Nephron (organoid): ENCODE data around the gene CDV3.
A peak's percentile ranks its signal among the peaks of the same experiment; 100 is the strongest.

Experiments
- H3K27ac Mint-ChIP-seq, 3 experiments: 2 replicates each; pipeline ENCODE4 v1.8.0; 2020; ENCODE audit warnings: mixed read lengths in 3 of 3, mild to moderate bottlenecking in 2 of 3, moderate library complexity in 1 of 3
- H3K27me3 Mint-ChIP-seq: 2 replicates; pipeline ENCODE4 v1.8.0; 2021; ENCODE audit warnings: low read depth, mild to moderate bottlenecking, moderate library complexity, mixed read lengths
- H3K36me3 Mint-ChIP-seq: 2 replicates; pipeline ENCODE4 v1.8.0; 2020; ENCODE audit warnings: low read depth, mixed read lengths
- H3K4me1 Mint-ChIP-seq: 2 replicates; pipeline ENCODE4 v1.8.0; 2020; ENCODE audit warnings: mixed read lengths
- H3K4me3 Mint-ChIP-seq, 3 experiments: 2 replicates each; pipeline ENCODE4 v1.8.0; 2020; ENCODE audit warnings: mild to moderate bottlenecking in 3 of 3, mixed read lengths in 3 of 3, moderate library complexity in 2 of 3
- H3K9me3 Mint-ChIP-seq: 2 replicates; pipeline ENCODE4 v1.8.0; 2020; ENCODE audit warnings: mixed read lengths
- TF ChIP-seq, protein P1 (sequence below), 3 experiments: fragments of 200-600 bp; sonication (generic); IDR thresholded peaks; one replicate each; pipeline ENCODE4 v1.5.0; 2021; ENCODE audit warnings: antibody characterized with exemption in 3 of 3; ENCODE audit not compliant: unreplicated experiment in 3 of 3

CDV3 gene

DNA sequence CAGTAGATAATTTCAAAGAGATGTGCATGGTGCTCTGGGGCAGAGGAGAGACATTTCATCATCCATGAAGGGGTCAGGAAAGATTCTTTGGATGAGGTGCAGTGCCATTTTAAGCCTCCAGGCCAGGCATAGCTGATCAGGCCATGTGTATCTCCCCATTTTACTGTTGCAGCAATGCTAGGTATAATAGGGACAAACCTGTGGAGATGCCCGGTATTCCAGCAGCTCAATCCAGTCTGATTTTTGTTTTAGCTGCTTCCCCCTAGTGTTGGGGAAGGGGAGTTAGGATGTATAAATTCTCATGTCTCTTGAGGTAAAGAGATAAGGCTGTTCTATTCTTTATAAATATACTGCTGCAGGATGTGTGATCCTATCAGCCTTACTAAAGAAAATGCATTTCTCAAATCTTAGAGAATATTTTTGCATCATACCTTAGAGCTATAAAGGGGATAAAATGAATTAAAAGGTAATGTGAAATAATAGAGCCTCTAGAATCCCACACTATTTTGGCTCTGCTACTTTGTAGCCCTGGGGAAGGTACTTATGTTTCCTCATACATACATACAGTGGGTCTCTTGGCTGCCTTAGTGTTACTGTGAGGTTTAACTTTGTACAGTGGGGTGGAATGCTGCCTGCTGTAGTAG is 5.2 kb downstream of the CDV3 start:
- Mint-ChIP-seq H3K27ac (no peak overlapping the region), H3K27me3 (no peaks in the 10 kb centered on the region), H3K9me3 (no peaks in the 10 kb centered on the region), H3K4me1 (peaks cover 39% of the 10 kb centered on the region), H3K36me3 (peaks cover 55% of the 10 kb centered on the region), H3K4me3 (peak overlapping the region in 2 of 3 experiments; percentile 65 to 77)
- TF ChIP-seq, protein P1, sequence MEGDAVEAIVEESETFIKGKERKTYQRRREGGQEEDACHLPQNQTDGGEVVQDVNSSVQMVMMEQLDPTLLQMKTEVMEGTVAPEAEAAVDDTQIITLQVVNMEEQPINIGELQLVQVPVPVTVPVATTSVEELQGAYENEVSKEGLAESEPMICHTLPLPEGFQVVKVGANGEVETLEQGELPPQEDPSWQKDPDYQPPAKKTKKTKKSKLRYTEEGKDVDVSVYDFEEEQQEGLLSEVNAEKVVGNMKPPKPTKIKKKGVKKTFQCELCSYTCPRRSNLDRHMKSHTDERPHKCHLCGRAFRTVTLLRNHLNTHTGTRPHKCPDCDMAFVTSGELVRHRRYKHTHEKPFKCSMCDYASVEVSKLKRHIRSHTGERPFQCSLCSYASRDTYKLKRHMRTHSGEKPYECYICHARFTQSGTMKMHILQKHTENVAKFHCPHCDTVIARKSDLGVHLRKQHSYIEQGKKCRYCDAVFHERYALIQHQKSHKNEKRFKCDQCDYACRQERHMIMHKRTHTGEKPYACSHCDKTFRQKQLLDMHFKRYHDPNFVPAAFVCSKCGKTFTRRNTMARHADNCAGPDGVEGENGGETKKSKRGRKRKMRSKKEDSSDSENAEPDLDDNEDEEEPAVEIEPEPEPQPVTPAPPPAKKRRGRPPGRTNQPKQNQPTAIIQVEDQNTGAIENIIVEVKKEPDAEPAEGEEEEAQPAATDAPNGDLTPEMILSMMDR (IDR thresholded peaks at IDR 0.05; ENCODE audit: unreplicated experiment in 3 of 3): peak; percentile 51 to 67 (median 55)

DNA sequence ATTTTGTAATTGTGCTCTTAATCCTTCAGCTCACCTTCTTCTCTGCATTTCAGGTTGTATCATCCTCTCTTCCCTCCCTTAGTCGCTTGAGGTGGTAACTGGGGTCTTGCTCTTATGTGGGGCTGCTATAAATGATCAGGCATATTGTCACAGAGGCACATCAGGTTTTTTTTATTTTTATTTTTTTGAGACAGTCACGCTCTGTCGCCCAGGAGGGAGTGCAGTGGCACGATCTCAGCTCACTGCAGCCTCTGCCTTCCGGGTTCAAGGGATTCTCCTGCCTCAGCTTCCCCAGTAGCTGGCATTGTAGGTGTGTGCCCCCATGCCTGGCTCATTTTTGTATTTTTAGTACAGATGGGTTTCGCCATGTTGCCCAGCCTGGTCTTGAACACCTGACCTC is 9.9 kb downstream of the CDV3 start:
- Mint-ChIP-seq H3K9me3 (no peaks in the 10 kb centered on the region), H3K27me3 (no peaks in the 10 kb centered on the region)
- TF ChIP-seq, protein P1 (IDR thresholded peaks at IDR 0.05; ENCODE audit: unreplicated experiment in 3 of 3): no peak

DNA sequence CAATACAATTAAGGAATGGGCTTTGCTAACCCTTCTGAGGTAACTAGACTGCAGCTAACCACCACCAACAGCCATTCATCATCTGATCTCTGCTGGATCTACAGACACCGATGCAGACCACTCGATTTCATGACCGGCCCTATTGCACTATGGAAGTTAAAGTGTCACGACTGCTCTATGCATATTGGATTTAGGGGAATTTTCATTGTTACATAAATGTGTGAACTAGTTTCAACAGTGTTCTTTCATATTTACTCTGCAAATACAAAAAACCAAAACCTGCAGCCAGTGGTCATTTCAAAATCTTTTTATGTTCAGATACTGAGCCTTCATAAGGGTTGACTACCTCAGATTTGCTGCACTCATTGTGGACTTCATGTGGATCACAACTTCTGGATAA is 14.5 kb downstream of the CDV3 start:
- Mint-ChIP-seq H3K4me3 (no peak overlapping the region), H3K4me1 (no peaks in the 10 kb centered on the region), H3K36me3 (peaks cover 71% of the 10 kb centered on the region), H3K27me3 (no peaks in the 10 kb centered on the region), H3K27ac (no peak overlapping the region), H3K9me3 (no peaks in the 10 kb centered on the region)
- TF ChIP-seq, protein P1 (IDR thresholded peaks at IDR 0.05; ENCODE audit: unreplicated experiment in 3 of 3): no peak

More for the DNA sequence above, 9.9 kb downstream of the CDV3 start:
- Mint-ChIP-seq H3K36me3 (peaks cover 69% of the 10 kb centered on the region), H3K4me1 (peaks cover 7% of the 10 kb centered on the region), H3K4me3 (no peak overlapping the region), H3K27ac (no peak overlapping the region)

DNA sequence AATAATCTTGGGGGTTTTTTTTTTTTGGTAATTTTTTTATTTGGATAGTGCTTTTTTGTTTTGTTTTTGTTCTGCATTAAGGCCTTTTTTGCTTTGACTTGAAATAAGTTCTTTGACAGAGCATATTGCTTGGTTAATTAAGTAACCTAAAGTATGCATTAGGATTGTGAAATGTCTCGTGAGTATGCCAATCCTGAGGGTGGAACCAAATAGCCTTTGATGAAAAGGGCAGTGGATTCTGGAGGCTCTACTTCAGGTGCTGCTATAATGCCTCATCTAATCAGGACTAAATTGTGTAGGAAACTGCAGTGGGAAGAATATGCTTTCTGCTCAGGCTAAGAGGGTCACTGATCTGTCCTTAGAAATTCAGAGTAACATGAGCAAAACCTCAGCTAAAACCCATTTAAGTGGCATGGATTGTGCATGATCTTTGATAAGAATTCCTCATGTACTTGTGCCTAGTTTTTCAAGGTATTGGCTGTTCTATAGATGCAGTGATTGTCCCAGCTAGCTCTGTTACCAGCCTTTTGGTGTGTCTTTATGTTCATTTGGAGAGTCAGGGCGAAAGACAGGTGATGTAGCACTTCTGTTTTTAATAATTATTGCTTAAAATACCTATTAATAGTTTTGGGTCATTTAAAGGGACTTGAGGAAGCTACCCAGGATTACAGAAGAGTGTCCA is 15.4 kb downstream of the CDV3 start:
- Mint-ChIP-seq H3K4me1 (no peaks in the 10 kb centered on the region), H3K4me3 (no peak overlapping the region), H3K9me3 (no peaks in the 10 kb centered on the region), H3K36me3 (peaks cover 62% of the 10 kb centered on the region), H3K27me3 (no peaks in the 10 kb centered on the region), H3K27ac (no peak overlapping the region)
- TF ChIP-seq, protein P1 (IDR thresholded peaks at IDR 0.05; ENCODE audit: unreplicated experiment in 3 of 3): no peak

DNA sequence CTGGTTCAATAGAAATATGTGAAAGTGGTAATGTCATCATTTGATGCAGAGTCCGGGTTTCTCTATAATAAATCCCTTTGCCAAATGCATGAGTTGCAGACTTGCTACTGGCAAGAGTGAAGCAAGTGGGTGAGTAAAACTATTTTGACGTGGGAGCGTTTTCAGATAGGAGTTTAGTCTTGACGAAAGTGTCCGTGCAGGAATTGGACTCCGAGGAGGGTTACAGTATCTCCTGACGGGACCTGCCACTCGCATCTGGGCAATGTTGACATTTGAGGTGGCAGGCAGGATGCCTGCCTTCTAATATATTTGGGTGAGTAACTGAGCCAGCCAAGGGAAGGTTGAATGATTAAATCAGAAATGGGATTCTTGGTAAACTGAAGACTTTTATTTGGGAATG is 16.0 kb downstream of the CDV3 start:
- Mint-ChIP-seq H3K4me3 (no peak overlapping the region), H3K27ac (no peak overlapping the region), H3K9me3 (no peaks in the 10 kb centered on the region), H3K4me1 (no peaks in the 10 kb centered on the region), H3K36me3 (peaks cover 57% of the 10 kb centered on the region), H3K27me3 (no peaks in the 10 kb centered on the region)
- TF ChIP-seq, protein P1 (IDR thresholded peaks at IDR 0.05; ENCODE audit: unreplicated experiment in 3 of 3): no peak
